ENCODE results near the gene ICAM1.

Gene ICAM1

DNA sequence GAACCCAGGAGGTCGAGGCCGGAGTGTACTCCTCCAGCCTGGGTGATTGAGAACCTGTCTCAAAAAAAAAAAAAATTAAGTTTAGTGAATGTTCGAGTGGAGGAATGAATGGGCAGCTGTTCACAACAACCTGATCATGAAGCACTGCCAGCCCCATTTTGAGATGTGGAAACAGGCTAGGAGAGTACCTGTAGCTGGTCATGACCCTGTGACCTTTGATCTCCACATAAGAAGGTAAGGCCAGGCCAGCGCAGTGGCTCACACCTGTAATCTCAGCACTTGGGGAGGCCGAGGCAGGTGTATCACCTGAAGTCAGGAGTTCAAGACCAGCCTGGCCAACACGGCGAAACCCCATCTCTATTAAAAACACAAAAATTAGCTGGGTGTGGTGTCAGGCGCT, 54.8 kb downstream of the ICAM1 start:
- DNase-seq: no peak

DNA sequence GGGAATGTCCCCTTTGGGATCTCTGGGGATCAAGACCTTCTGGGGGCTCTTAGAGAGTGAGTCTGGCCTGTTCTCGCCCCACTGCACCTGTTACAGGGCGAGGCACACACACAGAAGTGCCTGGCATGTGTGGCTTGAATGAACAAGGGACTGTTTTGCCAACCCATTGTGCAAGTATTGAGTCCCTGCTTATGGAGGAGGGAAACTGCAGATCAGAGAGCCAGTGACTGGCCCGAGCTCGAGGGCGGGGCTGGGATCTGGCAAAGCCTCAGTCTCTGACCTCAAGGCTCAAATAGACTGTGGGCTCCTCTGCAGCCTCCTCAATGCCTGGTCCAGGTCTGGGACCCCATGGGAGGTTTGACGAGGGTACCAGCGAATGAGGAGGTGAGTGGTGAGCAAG, 56.9 kb downstream of the ICAM1 start:
- DNase-seq: no peak

GRCh38 chr19:10328558-10329429, 57.9 kb downstream of the ICAM1 start:
- DNase-seq: no peak

- no peak for DNase-seq
Measured at GRCh38 chr19:10329555-10329954, 58.6 kb downstream of the ICAM1 start.

GRCh38 chr19:10332158-10332964, 61.4 kb downstream of the ICAM1 start:
- no peak for DNase-seq

DNA sequence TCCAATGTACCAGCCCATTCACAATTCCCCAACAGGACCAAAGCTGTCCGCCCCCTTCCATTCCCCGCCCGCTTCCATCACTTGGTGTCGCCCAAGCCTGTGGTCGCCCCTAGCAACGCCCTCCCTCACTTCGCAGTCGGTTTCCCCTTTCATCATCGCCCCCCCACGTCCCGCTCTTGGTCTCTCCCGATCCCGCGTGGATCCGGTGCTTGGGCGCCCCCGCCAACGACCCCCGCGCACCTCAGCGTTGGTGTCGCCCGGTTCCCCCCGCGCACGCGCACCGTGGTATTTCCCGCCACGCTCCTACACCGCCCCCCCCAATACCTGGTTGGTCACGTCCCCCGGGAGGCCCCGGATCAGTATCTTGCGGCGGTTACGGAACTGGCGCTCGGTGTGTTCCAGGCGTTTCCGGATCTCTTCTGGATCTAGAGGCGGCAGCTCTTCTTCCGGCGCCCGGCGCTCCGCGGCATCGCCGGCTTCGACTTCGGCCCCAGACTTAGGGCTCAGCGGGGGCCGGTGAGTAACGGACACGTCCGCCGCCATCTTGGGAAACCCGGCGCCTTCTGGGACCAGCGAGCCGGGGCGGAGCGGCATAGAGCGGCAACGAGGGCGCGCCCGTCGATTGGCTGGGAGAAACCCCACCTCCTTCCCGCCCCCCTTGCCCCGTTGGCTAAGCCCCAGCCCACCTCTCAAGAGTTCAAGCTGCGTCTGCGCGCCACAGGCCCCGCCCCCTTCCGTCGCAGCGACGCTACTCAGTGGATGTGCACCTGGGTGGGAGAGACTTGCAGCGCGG, 62.2 kb downstream of the ICAM1 start, which contains the start of gene RAVER1:
TSS of gene RAVER1 (minus strand) at position 565 of the 793 bp plus-strand sequence. CDS start at position 543, 22 bp downstream.
- DNase-seq: peak; percentile 98

DNA sequence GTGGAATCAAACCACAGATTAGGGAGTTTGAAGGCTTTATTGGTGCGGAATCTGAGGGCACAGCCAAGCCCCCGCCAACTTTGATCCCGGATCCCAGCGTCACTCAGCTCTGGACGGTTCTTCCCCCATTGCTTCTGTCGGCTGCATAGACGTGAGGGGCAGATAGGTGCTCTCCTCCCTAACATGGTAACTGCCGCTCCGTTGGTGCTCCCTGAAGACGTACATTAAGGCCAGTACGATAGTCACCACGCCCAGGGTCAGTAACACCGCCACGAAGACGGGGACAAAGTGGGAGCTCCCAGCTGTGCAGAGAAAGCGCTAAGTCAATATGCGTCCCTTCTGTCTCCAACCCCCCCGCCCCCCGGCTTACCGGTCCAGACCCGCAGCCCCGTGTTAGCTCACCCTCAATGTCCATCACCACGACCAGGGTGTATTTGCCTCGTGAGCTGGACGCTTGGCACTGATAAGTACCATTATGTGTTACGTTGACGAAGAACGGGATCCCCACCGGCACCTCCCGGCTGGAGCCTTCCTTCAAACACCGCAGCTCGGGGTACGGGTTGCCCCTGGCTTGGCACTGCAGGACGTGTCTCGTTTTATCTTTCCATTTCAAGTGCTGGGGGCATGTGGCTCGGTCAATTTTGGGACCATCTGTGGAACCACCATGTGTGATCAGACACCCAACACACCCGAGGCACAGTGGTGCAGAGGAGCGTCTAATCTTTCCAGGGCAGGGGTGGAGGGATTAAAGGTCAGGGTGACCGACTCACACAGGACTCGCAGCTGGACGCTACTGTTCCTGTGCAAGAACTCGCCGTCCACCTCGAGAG, 63.1 kb downstream of the ICAM1 start:
- DNase-seq: no peak

DNA sequence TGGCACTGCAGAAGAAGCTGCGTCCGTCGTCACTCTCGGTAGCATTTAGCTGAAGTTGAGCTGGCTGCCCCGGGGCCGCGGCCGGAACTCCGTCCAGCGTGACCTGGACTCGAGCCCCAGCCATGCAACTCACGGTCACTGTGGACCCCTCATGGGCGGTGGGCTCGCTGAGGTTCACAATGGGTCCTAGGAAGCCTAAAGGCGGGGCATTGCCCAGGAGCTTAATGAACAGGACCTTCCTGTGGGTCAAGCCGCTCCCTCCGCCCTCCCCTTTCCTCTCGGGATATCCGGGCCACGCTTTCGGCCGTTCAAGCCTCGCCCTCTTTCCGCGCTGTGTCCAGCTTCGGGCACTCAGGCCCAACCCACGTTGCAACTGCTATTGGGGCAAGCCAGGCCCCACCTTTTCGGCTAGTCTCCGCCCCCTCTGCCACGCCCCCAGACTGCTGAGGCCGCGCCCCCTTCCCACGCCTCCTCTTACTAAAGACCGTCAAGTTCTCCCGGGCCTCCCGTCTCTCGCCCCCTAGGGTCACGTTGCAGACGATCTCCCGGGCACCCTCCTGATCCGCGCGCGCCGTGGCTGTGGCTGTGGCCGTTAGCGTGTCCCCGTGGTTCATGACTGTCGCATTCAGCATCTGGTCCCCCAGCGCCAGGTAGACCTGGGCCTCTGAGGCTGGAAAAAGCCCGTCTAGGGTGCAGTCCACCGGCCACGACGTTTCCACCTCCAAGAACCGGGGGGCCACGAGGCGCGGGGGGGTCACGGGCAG, 63.9 kb downstream of the ICAM1 start:
- peak; percentile 91 for DNase-seq

DNA sequence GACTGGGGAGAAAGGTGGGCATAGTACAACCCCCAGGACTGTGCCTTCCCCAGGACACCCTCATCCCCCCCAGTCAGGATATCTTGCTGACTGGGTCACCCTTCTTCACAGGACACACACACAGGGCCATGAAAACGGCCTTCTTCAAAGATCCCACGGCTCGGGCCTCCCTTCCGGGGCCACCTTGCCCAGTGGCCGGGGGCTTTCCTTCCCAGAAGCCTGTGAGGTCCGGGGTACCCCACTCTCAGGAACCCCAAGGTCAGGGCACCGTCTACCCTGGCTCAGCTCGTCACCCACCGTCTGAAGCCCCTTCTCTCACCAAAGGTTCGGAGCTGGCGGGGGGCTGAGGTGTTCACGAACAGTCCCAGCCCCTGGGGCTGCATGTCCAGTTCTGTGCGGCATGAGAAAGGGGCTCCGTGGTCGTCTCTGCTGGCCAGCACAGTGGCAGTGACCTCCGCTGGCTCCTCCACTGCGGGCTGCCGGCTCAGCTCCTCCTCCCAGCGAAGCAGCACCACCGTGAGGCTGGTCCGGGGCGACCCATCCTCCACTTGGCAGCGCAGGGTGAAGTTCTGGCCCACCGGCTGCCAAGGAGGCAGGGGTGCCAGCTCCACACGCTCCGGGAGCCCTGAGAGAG, 64.5 kb downstream of the ICAM1 start:
- no peak for DNase-seq

Data from fibroblast of skin of scalp (primary cell).